CD4-positive, CD25-positive, alpha-beta regulatory T cell (primary cell): ENCODE measurements around the gene CNFN. TPM values are rescaled to one million over a fixed set of nuclear protein-coding genes. Genes with fewer than 3 reads are reported as not detected.

Experiments
- ATAC-seq, 2 donors: fragments of 150-1000 bp; cut with Tn5 transposase; one replicate each; pipeline ENCODE4 v1.10.0; 2021; ENCODE audit warnings: low read depth in 2 of 2, moderate number of reproducible peaks in 2 of 2, moderate library complexity in 1 of 2
- DNase-seq, 3 donors: peaks; one replicate each; pipeline versions ENCODE4 v3.0.0 to v3.0.0-alpha.2; 2012 to 2022; ENCODE audit warnings: mixed read lengths in 1 of 3
- H3K27ac ChIP-seq: one replicate; pipeline ENCODE4 v1.7.0; 2013; ENCODE audit warnings: mild to moderate bottlenecking, low read length; ENCODE audit not compliant: insufficient read depth, poor library complexity, severe bottlenecking
- H3K27me3 ChIP-seq: one replicate; pipeline ENCODE4 v1.7.0; 2013; ENCODE audit warnings: low read length; ENCODE audit not compliant: control insufficient read depth, insufficient read depth
- H3K36me3 ChIP-seq: one replicate; pipeline ENCODE4 v1.7.0; 2013; ENCODE audit warnings: mild to moderate bottlenecking, low read length, moderate library complexity; ENCODE audit not compliant: control insufficient read depth, insufficient read depth
- H3K4me1 ChIP-seq: 2 replicates; pipeline ENCODE4 v1.7.0; 2013; ENCODE audit warnings: mild to moderate bottlenecking, low read length; ENCODE audit not compliant: insufficient read depth, control insufficient read depth, poor library complexity, severe bottlenecking
- H3K4me3 ChIP-seq: one replicate; pipeline ENCODE4 v1.7.0; 2013; ENCODE audit warnings: low read depth, mild to moderate bottlenecking, low read length, moderate library complexity
- H3K9me3 ChIP-seq, 2 experiments: 1 replicate in 1 of 2; 2 replicates in 1 of 2; pipeline ENCODE4 v1.7.0; 2013; ENCODE audit warnings: low read length in 2 of 2, mild to moderate bottlenecking in 1 of 2, moderate library complexity in 1 of 2; ENCODE audit not compliant: control insufficient read depth in 2 of 2
- H3K27ac Mint-ChIP-seq, 3 donors: one replicate each; pipeline ENCODE4 v1.8.0; 2020 to 2022; ENCODE audit warnings: mild to moderate bottlenecking in 3 of 3, mixed read lengths in 3 of 3, moderate library complexity in 2 of 3
- H3K27me3 Mint-ChIP-seq: one replicate; pipeline ENCODE4 v1.8.0; 2022; ENCODE audit warnings: mild to moderate bottlenecking, mixed read lengths
- H3K36me3 Mint-ChIP-seq: one replicate; pipeline ENCODE4 v1.8.0; 2020; ENCODE audit warnings: mixed read lengths
- H3K4me1 Mint-ChIP-seq, 4 donors: one replicate each; pipeline ENCODE4 v1.8.0; 2020 to 2022; ENCODE audit warnings: mixed read lengths in 4 of 4, mild to moderate bottlenecking in 1 of 4
- H3K4me3 Mint-ChIP-seq, 4 donors: one replicate each; pipeline ENCODE4 v1.8.0; 2020 to 2022; ENCODE audit warnings: mild to moderate bottlenecking in 4 of 4, mixed read lengths in 4 of 4, moderate library complexity in 3 of 4
- H3K9me3 Mint-ChIP-seq, 7 donors: one replicate each; pipeline ENCODE4 v1.8.0; 2020 to 2022; ENCODE audit warnings: mixed read lengths in 7 of 7, mild to moderate bottlenecking in 3 of 7, moderate library complexity in 2 of 7
- polyA plus RNA-seq, 4 donors: library from polyadenylated mRNA; unstranded; fragments of 300-500 nt; fragmentation: Illumina TruSeq; gene quantifications; one replicate each; pipeline ENCODE4 v1.2.3, GENCODE V29; 2021
- total RNA-seq: library from RNA; stranded (reverse); gene quantifications from one replicate; pipeline ENCODE4 v1.2.3, GENCODE V29; 2022

Gene CNFN
- total RNA-seq (not detected), polyA plus RNA-seq (under 1 TPM in 2 of 4 donors, not detected in 2; 0.49 TPM)

GRCh38 chr19:42389899-42390298 is at the start of gene CNFN:
Gene CNFN (minus strand): TSS chr19:42390297. CDS start chr19:42389037, 1,260 bp downstream.
- ATAC-seq = no peak
- peaks cover 8% of the 10 kb centered on the region for H3K4me1 ChIP-seq
- no peaks in the 10 kb centered on the region for H3K36me3 Mint-ChIP-seq
- H3K27me3 Mint-ChIP-seq = peaks cover 42% of the 10 kb centered on the region
- H3K27ac ChIP-seq = no peak within 1 kb of the TSS
- peaks cover 0 to 1% (median 0%) of the 10 kb centered on the region in 7 donors for H3K9me3 Mint-ChIP-seq
- no peak within 1 kb of the TSS for H3K4me3 ChIP-seq
- peaks cover 3% of the 10 kb centered on the region for H3K27me3 ChIP-seq
- H3K27ac Mint-ChIP-seq = no peak within 1 kb of the TSS
- peaks cover 0 to 8% (median 4%) of the 10 kb centered on the region in 4 donors for H3K4me1 Mint-ChIP-seq
- H3K9me3 ChIP-seq = no peaks in the 10 kb centered on the region
- peak within 1 kb of the TSS in 1 of 4 donors; percentile 43 for H3K4me3 Mint-ChIP-seq
- H3K36me3 ChIP-seq = no peaks in the 10 kb centered on the region
- DNase-seq = no peak

- H3K27me3 Mint-ChIP-seq = peaks cover 11% of the 10 kb centered on the region
- no peak overlapping the region for H3K27ac Mint-ChIP-seq
- H3K9me3 Mint-ChIP-seq = no peaks in the 10 kb centered on the region
- no peak for DNase-seq
- H3K36me3 Mint-ChIP-seq = no peaks in the 10 kb centered on the region
- peaks cover 11 to 25% (median 18%) of the 10 kb centered on the region in 4 donors for H3K4me1 Mint-ChIP-seq
- ATAC-seq = no peak
- Histone ChIP-seq H3K9me3 (no peaks in the 10 kb centered on the region), H3K36me3 (no peaks in the 10 kb centered on the region), H3K27ac (no peak overlapping the region), H3K27me3 (no peaks in the 10 kb centered on the region), H3K4me3 (no peak overlapping the region), H3K4me1 (peaks cover 13% of the 10 kb centered on the region)
- H3K4me3 Mint-ChIP-seq = no peak overlapping the region
These were observed 45.9 kb upstream of the CNFN start for GRCh38 chr19:42436006-42436405.

GRCh38 chr19:42435316-42435715 is 45.2 kb upstream of the CNFN start:
- no peak for ATAC-seq
- H3K9me3 Mint-ChIP-seq = no peaks in the 10 kb centered on the region
- Histone ChIP-seq H3K36me3 (no peaks in the 10 kb centered on the region), H3K4me1 (peaks cover 6% of the 10 kb centered on the region), H3K9me3 (no peaks in the 10 kb centered on the region), H3K27ac (no peak overlapping the region), H3K27me3 (no peaks in the 10 kb centered on the region), H3K4me3 (no peak overlapping the region)
- DNase-seq = no peak
- no peak overlapping the region for H3K27ac Mint-ChIP-seq
- H3K27me3 Mint-ChIP-seq = peaks cover 11% of the 10 kb centered on the region
- no peak overlapping the region for H3K4me3 Mint-ChIP-seq
- no peaks in the 10 kb centered on the region for H3K36me3 Mint-ChIP-seq
- peaks cover 6 to 19% (median 13%) of the 10 kb centered on the region in 4 donors for H3K4me1 Mint-ChIP-seq

- H3K27ac Mint-ChIP-seq = no peak overlapping the region
- peaks cover 3% of the 10 kb centered on the region for H3K4me1 ChIP-seq
- peaks cover 5 to 11% (median 8%) of the 10 kb centered on the region in 4 donors for H3K4me1 Mint-ChIP-seq
- ATAC-seq (peak; percentile 40 to 59), DNase-seq (peak; percentile 44 to 67 (median 60))
- peaks cover 10% of the 10 kb centered on the region for H3K27me3 Mint-ChIP-seq
- H3K36me3 ChIP-seq = no peaks in the 10 kb centered on the region
- no peaks in the 10 kb centered on the region for H3K9me3 Mint-ChIP-seq
- no peaks in the 10 kb centered on the region for H3K9me3 ChIP-seq
- H3K27ac ChIP-seq = no peak overlapping the region
- H3K4me3 Mint-ChIP-seq = no peak overlapping the region
- H3K36me3 Mint-ChIP-seq = no peaks in the 10 kb centered on the region
- H3K27me3 ChIP-seq = no peaks in the 10 kb centered on the region
- H3K4me3 ChIP-seq = no peak overlapping the region
These were observed 43.6 kb upstream of the CNFN start for GRCh38 chr19:42433503-42434260.

- Mint-ChIP-seq H3K27ac (no peak overlapping the region), H3K4me1 (peaks cover 0 to 12% (median 4%) of the 10 kb centered on the region in 4 donors), H3K9me3 (no peaks in the 10 kb centered on the region), H3K27me3 (peaks cover 11% of the 10 kb centered on the region), H3K36me3 (no peaks in the 10 kb centered on the region), H3K4me3 (no peak overlapping the region)
- Histone ChIP-seq H3K4me3 (no peak overlapping the region), H3K4me1 (no peaks in the 10 kb centered on the region), H3K27me3 (no peaks in the 10 kb centered on the region), H3K27ac (no peak overlapping the region), H3K9me3 (no peaks in the 10 kb centered on the region), H3K36me3 (no peaks in the 10 kb centered on the region)
- DNase-seq (no peak), ATAC-seq (no peak)
These were observed 41.4 kb upstream of the CNFN start for GRCh38 chr19:42431486-42431885.

- no peak for ATAC-seq
- Histone ChIP-seq H3K9me3 (no peaks in the 10 kb centered on the region), H3K36me3 (no peaks in the 10 kb centered on the region), H3K27ac (no peak overlapping the region), H3K27me3 (no peaks in the 10 kb centered on the region), H3K4me1 (peaks cover 6% of the 10 kb centered on the region), H3K4me3 (no peak overlapping the region)
- DNase-seq = no peak
- H3K9me3 Mint-ChIP-seq = no peaks in the 10 kb centered on the region
- no peaks in the 10 kb centered on the region for H3K36me3 Mint-ChIP-seq
- no peak overlapping the region for H3K4me3 Mint-ChIP-seq
- peaks cover 7% of the 10 kb centered on the region for H3K27me3 Mint-ChIP-seq
- H3K27ac Mint-ChIP-seq = peak overlapping the region in 1 of 3 donors; percentile 6
- peaks cover 0 to 18% (median 6%) of the 10 kb centered on the region in 4 donors for H3K4me1 Mint-ChIP-seq
These were observed 38.6 kb upstream of the CNFN start for GRCh38 chr19:42428676-42429075.

- H3K36me3 Mint-ChIP-seq = no peaks in the 10 kb centered on the region
- H3K27me3 Mint-ChIP-seq = peaks cover 7% of the 10 kb centered on the region
- Histone ChIP-seq H3K27me3 (no peaks in the 10 kb centered on the region), H3K4me3 (no peak within 1 kb of the TSS), H3K4me1 (peaks cover 20% of the 10 kb centered on the region), H3K27ac (no peak within 1 kb of the TSS), H3K36me3 (no peaks in the 10 kb centered on the region), H3K9me3 (no peaks in the 10 kb centered on the region)
- H3K4me1 Mint-ChIP-seq = peaks cover 0 to 26% (median 10%) of the 10 kb centered on the region in 4 donors
- H3K4me3 Mint-ChIP-seq = peak within 1 kb of the TSS in 1 of 4 donors; percentile 44
- H3K27ac Mint-ChIP-seq = peak within 1 kb of the TSS in 1 of 3 donors; percentile 25
- DNase-seq (no peak), ATAC-seq (no peak)
- no peaks in the 10 kb centered on the region for H3K9me3 Mint-ChIP-seq
These were observed 37.2 kb upstream of the CNFN start, which contains the start of gene LIPE for GRCh38 chr19:42427313-42427712. Gene LIPE (minus strand): TSS chr19:42427388. CDS start chr19:42427149, 239 bp downstream.

- Histone ChIP-seq H3K27me3 (no peaks in the 10 kb centered on the region), H3K4me1 (peaks cover 26% of the 10 kb centered on the region), H3K4me3 (no peak overlapping the region), H3K9me3 (no peaks in the 10 kb centered on the region), H3K27ac (no peak overlapping the region), H3K36me3 (no peaks in the 10 kb centered on the region)
- ATAC-seq (no peak), DNase-seq (no peak)
- no peaks in the 10 kb centered on the region for H3K9me3 Mint-ChIP-seq
- H3K4me3 Mint-ChIP-seq = peak overlapping the region in 1 of 4 donors; percentile 44
- peak overlapping the region in 1 of 3 donors; percentile 25 for H3K27ac Mint-ChIP-seq
- H3K36me3 Mint-ChIP-seq = no peaks in the 10 kb centered on the region
- peaks cover 0 to 33% (median 15%) of the 10 kb centered on the region in 4 donors for H3K4me1 Mint-ChIP-seq
- H3K27me3 Mint-ChIP-seq = peaks cover 7% of the 10 kb centered on the region
These were observed 36.5 kb upstream of the CNFN start for GRCh38 chr19:42426643-42427042.
